Peyer's patch (tissue), 4 donors: ENCODE data around the gene SLC35E2B.
"Not testable (repeated sequence)": the region's sequence is repeated elsewhere in the genome, so short reads cannot be mapped to it uniquely, and the experiment has no call there.

Experiments
- POLR2A ChIP-seq, 2 donors: fragments of 450-650 bp; IDR thresholded peaks; one replicate each; pipeline ENCODE4 v1.5.1; 2017; ENCODE audit warnings: antibody characterized with exemption in 2 of 2, mild to moderate bottlenecking in 2 of 2, moderate library complexity in 2 of 2
- TF ChIP-seq, protein P1 (sequence below), 6 experiments: fragments of 450-650 bp in 4 of 6; fragments of 200-600 bp in 2 of 6; sonication (generic) in 1 of 6; IDR thresholded peaks; one replicate each; pipeline ENCODE4 v1.5.1; 2017 to 2019; ENCODE audit warnings: antibody characterized with exemption in 6 of 6, mild to moderate bottlenecking in 3 of 6, moderate library complexity in 1 of 6

DNA sequence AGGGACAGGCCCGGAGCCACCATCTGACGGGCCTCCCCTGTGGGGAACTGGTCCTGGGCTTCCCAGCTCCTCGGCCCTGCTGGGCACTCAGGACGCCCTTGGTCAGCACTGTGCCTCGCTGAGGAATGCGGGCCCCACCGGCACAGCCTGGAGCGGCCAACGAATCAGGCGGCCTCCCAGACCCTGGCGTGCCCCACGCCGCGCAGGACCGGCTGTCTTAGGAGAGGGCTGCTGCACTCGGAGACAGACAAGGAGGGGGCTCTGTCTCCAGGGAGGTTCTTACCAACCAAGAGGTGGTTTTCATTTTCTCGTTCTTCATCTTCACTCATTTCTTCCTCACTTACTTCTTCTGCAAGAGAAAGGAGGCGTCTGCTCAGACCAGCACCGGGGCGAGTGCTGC lies 15.3 kb upstream of the SLC35E2B start:
- TF ChIP-seq POLR2A (IDR thresholded peaks at IDR 0.05): not testable (repeated sequence)
- TF ChIP-seq, protein P1, sequence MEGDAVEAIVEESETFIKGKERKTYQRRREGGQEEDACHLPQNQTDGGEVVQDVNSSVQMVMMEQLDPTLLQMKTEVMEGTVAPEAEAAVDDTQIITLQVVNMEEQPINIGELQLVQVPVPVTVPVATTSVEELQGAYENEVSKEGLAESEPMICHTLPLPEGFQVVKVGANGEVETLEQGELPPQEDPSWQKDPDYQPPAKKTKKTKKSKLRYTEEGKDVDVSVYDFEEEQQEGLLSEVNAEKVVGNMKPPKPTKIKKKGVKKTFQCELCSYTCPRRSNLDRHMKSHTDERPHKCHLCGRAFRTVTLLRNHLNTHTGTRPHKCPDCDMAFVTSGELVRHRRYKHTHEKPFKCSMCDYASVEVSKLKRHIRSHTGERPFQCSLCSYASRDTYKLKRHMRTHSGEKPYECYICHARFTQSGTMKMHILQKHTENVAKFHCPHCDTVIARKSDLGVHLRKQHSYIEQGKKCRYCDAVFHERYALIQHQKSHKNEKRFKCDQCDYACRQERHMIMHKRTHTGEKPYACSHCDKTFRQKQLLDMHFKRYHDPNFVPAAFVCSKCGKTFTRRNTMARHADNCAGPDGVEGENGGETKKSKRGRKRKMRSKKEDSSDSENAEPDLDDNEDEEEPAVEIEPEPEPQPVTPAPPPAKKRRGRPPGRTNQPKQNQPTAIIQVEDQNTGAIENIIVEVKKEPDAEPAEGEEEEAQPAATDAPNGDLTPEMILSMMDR (IDR thresholded peaks at IDR 0.05): not testable (repeated sequence)
